Muscle of leg (tissue), 9 donors: ENCODE results near the gene ZNF416. TPM values are rescaled to one million over a fixed set of nuclear protein-coding genes. Genes with fewer than 3 reads are reported as not detected.

Source experiments
- polyA plus RNA-seq, 8 donors: library from polyadenylated mRNA; unstranded; fragments of 120-200 nt; gene quantifications; one replicate each; pipeline versions ENCODE4 v1.2.1 to v1.2.3, GENCODE V29; 2013; ENCODE audit warnings: inconsistent platforms in 1 of 8, low replicate concordance in 1 of 8; ENCODE audit not compliant: insufficient read length in 8 of 8, insufficient read depth in 1 of 8
- total RNA-seq: library from RNA; stranded (reverse); fragments of 120-200 nt; gene quantifications from one replicate; pipeline ENCODE4 v1.2.4, GENCODE V29; 2013

Gene ZNF416
- total and polyA plus RNA-seq, 9 donors: 3.8 to 6.4 (median 5.0) TPM

Other genes starting within 250 kb of the ZNF416 start
- gene ZNF304, start 227.6 kb downstream of the ZNF416 start, total RNA-seq: 11.4 TPM
- 10 to 100 TPM in 1 of 8 donors, 1 to 10 TPM in 7; 8.3 to 10.6 (median 9.0) TPM for gene ZNF304, start 227.6 kb downstream of the ZNF416 start, polyA plus RNA-seq
- gene TRAPPC2B, start 215.4 kb downstream of the ZNF416 start, total RNA-seq: 20.7 TPM
- gene TRAPPC2B, start 215.4 kb downstream of the ZNF416 start, polyA plus RNA-seq: 10 to 100 TPM; 11.8 to 16.6 (median 13.6) TPM
- 4.7 TPM for gene ZNF547, start 215.4 kb downstream of the ZNF416 start, total RNA-seq
- 1 to 10 TPM; 2.4 to 4.7 (median 3.4) TPM for gene ZNF547, start 215.4 kb downstream of the ZNF416 start, polyA plus RNA-seq
- gene ZNF548, start 189.1 kb downstream of the ZNF416 start, total RNA-seq: 19.6 TPM
- 10 to 100 TPM; 11.8 to 18.6 (median 14.3) TPM for gene ZNF548, start 189.1 kb downstream of the ZNF416 start, polyA plus RNA-seq
- gene ZNF17, start 167.8 kb downstream of the ZNF416 start, total RNA-seq: 12.5 TPM
- gene ZNF17, start 167.8 kb downstream of the ZNF416 start, polyA plus RNA-seq: 1 to 10 TPM; 5.6 to 8.5 (median 6.6) TPM
- gene ZNF749, start 143.6 kb downstream of the ZNF416 start, total RNA-seq: 11.3 TPM
- 1 to 10 TPM; 3.8 to 8.0 (median 6.0) TPM for gene ZNF749, start 143.6 kb downstream of the ZNF416 start, polyA plus RNA-seq
- gene VN1R1, start 121.8 kb downstream of the ZNF416 start, total RNA-seq: 1.5 TPM
- gene VN1R1, start 121.8 kb downstream of the ZNF416 start, polyA plus RNA-seq: 1 to 10 TPM in 7 of 8 donors, under 1 TPM in 1; 0.97 to 2.4 (median 1.2) TPM
- gene ZNF772, start 101.3 kb downstream of the ZNF416 start, total RNA-seq: 21.7 TPM
- gene ZNF772, start 101.3 kb downstream of the ZNF416 start, polyA plus RNA-seq: 10 to 100 TPM in 1 of 8 donors, 1 to 10 TPM in 7; 5.7 to 10.1 (median 8.4) TPM
- gene ZNF419, start 91.2 kb downstream of the ZNF416 start, total RNA-seq: 11.3 TPM
- gene ZNF419, start 91.2 kb downstream of the ZNF416 start, polyA plus RNA-seq: 10 to 100 TPM in 2 of 8 donors, 1 to 10 TPM in 6; 7.8 to 10.9 (median 9.2) TPM
- 11.8 TPM for gene ZNF773, start 79.0 kb downstream of the ZNF416 start, total RNA-seq
- gene ZNF773, start 79.0 kb downstream of the ZNF416 start, polyA plus RNA-seq: 1 to 10 TPM; 5.5 to 8.7 (median 7.0) TPM
- gene ZNF549, start 51.6 kb downstream of the ZNF416 start, total RNA-seq: 7.4 TPM
- gene ZNF549, start 51.6 kb downstream of the ZNF416 start, polyA plus RNA-seq: 1 to 10 TPM; 5.6 to 8.6 (median 6.5) TPM
- gene ZNF550, start 19.0 kb downstream of the ZNF416 start, total RNA-seq: 11.6 TPM
- 10 to 100 TPM in 6 of 8 donors, 1 to 10 TPM in 2; 8.2 to 13.9 (median 10.7) TPM for gene ZNF550, start 19.0 kb downstream of the ZNF416 start, polyA plus RNA-seq
- 9.2 TPM for gene ZIK1, start 5.2 kb upstream of the ZNF416 start, total RNA-seq
- gene ZIK1, start 5.2 kb upstream of the ZNF416 start, polyA plus RNA-seq: 1 to 10 TPM; 4.7 to 7.2 (median 5.8) TPM
- gene ZNF530, start 21.0 kb upstream of the ZNF416 start, total RNA-seq: 3.9 TPM
- 1 to 10 TPM; 2.7 to 4.6 (median 3.4) TPM for gene ZNF530, start 21.0 kb upstream of the ZNF416 start, polyA plus RNA-seq
- 17.2 TPM for gene ZNF134, start 35.3 kb upstream of the ZNF416 start, total RNA-seq
- 10 to 100 TPM in 7 of 8 donors, 1 to 10 TPM in 1; 10.0 to 14.3 (median 13.2) TPM for gene ZNF134, start 35.3 kb upstream of the ZNF416 start, polyA plus RNA-seq
- gene ZNF211, start 54.3 kb upstream of the ZNF416 start, total RNA-seq: 15.4 TPM
- 10 to 100 TPM; 11.4 to 20.7 (median 13.1) TPM for gene ZNF211, start 54.3 kb upstream of the ZNF416 start, polyA plus RNA-seq
- not detected for gene ZSCAN4, start 90.0 kb upstream of the ZNF416 start, total RNA-seq
- not detected for gene ZSCAN4, start 90.0 kb upstream of the ZNF416 start, polyA plus RNA-seq
- gene ZNF551, start 103.1 kb upstream of the ZNF416 start, total RNA-seq: 9.0 TPM
- gene ZNF551, start 103.1 kb upstream of the ZNF416 start, polyA plus RNA-seq: 1 to 10 TPM; 4.7 to 8.0 (median 5.5) TPM
- gene ZNF154, start 130.3 kb upstream of the ZNF416 start, total RNA-seq: 7.6 TPM
- 10 to 100 TPM in 4 of 8 donors, 1 to 10 TPM in 4; 8.7 to 14.2 (median 10.0) TPM for gene ZNF154, start 130.3 kb upstream of the ZNF416 start, polyA plus RNA-seq
- gene ZNF671, start 148.7 kb upstream of the ZNF416 start, total RNA-seq: 9.4 TPM
- 10 to 100 TPM in 1 of 8 donors, 1 to 10 TPM in 7; 5.9 to 11.2 (median 7.1) TPM for gene ZNF671, start 148.7 kb upstream of the ZNF416 start, polyA plus RNA-seq
- 18.5 TPM for gene ZNF776, start 167.9 kb upstream of the ZNF416 start, total RNA-seq
- 10 to 100 TPM; 12.3 to 15.6 (median 13.2) TPM for gene ZNF776, start 167.9 kb upstream of the ZNF416 start, polyA plus RNA-seq
- gene ZNF586, start 190.8 kb upstream of the ZNF416 start, total RNA-seq: 20.7 TPM
- gene ZNF586, start 190.8 kb upstream of the ZNF416 start, polyA plus RNA-seq: 10 to 100 TPM in 7 of 8 donors, 1 to 10 TPM in 1; 9.2 to 13.4 (median 11.0) TPM
- 5.5 TPM for gene ZNF552, start 236.0 kb upstream of the ZNF416 start, total RNA-seq
- gene ZNF552, start 236.0 kb upstream of the ZNF416 start, polyA plus RNA-seq: 1 to 10 TPM; 2.8 to 9.3 (median 4.2) TPM